EL (cell line): ENCODE measurements around the gene HSFX3.
A peak's percentile ranks its signal among the peaks of the same experiment; 100 is the strongest.
"Not testable (repeated sequence)": the region's sequence is repeated elsewhere in the genome, so short reads cannot be mapped to it uniquely, and the experiment has no call there.

Experiments
- DNase-seq: peaks from one replicate; pipeline ENCODE4 v3.0.0-alpha.2; 2016

The HSFX3 gene

DNA sequence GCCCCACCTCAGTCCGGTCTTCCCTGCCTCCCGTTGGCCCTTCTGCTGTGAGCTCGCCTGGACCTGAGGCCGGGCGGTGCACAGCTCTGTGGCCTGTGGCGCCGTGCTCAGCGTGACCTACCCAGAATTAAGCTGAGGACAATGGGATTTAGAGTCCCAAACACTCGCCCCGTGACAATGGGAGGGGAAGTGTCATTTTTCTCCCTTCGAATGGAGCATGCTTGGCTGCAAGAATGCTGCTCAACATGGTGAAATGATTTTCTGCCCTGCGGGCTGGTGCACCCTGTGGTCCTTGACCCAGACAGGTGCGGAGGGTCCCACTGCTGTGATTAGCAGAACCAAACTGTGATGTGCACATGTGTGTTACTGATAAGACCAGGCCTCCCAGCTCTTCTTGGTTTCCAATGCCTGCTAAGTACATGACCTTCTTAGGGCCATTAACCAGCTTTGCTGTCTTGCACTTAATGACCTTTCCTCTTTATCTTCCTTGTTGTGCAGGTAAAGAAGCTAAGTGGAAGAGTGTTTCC lies 8.1 kb downstream of the HSFX3 start:
- DNase-seq: no peak

DNA sequence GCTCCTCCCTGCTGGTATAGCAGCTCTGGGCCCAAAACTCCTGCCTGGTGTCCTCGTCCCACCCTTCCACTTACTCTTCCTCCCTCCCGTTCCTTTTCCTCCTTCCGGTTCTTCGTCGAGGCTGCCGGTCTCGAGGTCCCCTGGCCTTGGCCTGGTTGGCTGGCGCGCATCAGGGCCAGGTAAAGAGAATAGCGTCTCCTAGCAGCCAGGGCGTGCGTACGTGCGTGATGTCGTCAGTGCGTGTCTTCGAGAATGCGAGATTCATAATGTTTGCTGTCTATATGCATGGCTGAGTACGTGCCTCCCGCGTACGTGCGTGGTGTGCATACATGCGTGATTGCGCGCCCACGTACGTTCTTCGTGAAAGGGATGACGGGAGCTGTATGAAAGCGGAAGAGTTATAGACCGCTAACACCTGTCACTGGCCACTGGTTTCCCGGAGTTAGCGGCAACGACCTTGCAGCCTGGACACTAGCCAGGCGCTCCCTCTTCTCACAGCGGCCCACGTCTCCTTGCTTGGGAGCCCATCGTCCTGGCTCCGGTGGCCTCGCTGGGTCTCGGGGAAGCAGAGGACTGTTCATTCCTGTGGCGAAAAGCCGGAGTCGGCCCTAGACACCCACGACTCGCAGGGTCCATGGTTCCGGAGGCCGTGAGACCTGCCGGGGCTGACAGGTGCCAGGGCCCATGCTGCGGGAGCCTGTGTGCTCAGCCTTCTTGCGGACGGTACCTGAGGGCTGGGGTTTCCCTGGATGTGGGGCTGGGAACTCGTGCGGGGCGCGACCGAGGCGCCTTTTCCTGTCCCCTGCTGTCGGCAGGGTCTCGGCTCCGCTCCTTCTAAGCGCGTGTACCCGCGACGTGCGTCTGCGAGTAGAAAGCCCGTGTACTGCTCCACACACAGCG lies 8.9 kb downstream of the HSFX3 start, which contains the start of gene EOLA1:
Gene EOLA1, plus strand, starts transcription at position 392 of the 900 bp plus-strand sequence. CDS start 4,619 bp downstream, outside the sequence.
- peak; percentile 93 for DNase-seq

DNA sequence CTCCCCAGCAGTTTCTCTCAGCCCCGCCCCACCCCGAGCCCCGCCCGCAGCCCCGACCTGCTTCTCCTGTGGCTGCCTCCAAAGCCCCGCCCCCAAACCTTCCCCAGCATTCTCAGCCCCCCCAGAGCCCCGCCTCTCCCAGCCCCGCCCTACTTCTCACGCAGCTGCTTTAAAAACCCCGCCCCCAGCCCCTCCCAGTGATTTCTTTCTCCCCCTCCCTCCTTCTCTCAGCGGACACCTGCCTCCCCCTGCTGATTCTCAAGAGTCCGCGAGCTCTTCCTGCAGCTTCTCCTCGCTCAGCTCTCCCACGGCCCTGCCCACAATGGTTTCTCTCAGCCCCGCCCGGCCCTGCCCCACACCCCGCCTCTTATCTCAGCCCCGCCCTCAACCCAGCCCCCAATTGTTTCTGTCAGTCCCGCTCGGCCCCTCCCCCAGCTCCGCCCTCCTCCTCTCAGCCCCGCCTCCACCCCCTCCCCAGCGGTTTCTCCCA lies 9.5 kb downstream of the HSFX3 start:
- DNase-seq: peak; percentile 86

DNA sequence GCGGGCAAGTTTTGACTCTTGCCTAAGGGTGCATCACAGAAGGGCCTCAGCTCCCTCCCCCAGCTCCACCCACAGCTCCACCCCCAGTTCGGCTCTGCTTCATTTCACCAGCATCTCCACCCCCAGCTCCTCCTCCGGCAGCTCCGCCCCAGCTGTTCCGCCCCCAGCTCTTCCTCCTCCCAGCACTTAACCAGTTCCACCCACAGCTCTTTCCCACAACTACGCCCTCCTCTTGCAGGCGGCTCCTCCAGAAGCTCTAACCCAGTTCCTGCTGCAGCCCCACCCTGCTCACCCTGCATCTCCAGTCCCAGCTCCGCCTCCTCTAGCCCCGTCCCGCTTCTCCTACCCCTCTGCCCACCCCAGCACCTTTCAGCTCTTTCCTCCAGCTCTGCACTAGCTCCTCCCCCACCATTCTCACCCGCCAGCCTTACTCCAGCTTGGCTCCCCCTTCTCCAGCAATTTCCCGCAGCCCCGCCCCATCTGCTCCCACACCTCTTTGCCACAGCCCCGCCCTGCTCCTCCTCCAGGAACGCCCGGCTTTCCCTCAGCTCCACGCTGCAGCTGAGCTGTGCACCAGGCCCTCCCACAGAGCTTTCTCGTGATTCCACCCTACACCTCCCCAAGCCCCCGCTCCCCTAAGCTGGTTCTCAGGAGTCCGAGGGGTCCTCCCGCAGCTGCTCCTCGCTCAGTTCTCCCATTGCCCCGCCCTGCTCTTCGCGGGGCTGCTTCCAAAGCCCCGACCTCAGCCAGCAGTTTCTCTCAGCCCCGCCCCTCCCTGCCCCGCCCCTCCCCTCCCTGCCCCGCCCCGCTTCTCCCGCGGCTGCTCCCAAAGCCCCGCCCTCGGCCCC lies 10.2 kb downstream of the HSFX3 start:
- peak; percentile 92 for DNase-seq

DNA sequence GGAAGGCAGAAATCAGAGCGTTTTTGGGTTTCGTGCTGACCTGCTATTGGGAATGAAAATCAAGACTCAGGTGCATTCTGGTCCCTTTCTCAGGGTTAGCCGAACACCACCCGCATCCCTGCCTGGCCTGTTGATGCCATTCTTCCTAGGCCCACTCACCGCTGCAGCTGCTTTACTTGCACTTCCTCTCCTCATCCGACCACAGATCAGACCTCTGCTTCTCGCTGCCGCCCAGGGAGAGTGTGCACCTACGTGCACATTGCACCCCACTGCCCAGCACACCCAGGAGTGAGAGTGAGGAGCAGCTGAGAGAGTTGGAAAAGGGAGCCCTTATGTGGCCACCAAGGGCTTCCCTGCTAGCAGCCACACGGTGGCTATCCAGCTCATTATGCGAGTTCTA lies 12.2 kb downstream of the HSFX3 start:
- DNase-seq: not testable (repeated sequence)

DNA sequence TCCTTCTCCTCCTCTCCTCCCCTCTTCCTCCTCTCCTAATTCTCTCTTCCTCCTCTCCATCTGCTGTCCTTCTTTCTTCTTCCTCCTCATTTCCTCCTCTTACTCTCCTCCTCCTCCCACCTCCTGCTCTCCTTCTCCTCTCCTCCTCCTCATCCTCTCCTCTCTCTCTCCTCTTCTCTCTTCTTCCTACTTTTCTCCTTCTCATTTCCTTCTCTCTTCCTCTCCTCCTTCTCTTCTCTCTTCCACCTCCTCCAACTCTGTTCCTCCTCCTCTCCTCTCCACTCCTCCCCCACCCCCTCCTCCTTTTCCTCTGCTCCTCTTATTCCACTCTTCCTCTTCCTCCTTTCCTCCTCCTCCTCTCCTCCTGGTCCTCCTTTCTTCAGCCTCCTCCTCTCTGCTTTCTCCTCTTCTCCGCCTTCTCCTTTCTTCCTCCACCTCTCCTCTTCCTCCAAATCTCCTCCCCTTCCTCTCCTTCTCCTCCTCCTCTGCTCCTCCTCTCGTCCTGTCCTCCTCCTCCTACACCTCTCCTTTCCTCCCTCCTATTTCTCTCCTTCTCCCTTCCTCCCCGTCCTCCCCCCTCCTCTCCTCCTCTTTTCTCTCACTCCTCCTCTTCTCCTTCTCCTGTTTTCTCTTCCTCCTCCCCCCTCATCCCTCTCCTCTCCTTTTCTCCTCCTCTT lies 14.7 kb downstream of the HSFX3 start:
- DNase-seq: not testable (repeated sequence)

DNA sequence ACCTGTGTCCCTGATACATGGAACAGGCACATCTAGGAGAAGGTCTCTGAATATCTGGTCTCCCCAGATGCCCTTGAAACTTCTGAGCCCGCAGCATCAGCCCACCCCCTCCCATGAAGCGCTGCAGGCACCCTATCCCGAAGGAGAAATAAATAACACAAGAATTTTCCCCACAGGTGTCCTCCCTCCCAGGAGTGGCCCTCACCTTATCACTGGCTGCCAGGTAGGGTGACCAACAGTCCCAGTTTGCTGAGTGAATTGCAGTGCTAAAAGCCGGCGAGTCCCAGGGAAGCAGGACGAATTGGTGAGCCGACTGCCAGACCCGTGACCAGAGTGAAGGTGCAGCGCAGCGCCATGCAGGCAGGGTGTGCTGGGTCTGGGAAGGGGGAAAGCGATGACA lies 15.7 kb downstream of the HSFX3 start:
- not testable (repeated sequence) for DNase-seq

DNA sequence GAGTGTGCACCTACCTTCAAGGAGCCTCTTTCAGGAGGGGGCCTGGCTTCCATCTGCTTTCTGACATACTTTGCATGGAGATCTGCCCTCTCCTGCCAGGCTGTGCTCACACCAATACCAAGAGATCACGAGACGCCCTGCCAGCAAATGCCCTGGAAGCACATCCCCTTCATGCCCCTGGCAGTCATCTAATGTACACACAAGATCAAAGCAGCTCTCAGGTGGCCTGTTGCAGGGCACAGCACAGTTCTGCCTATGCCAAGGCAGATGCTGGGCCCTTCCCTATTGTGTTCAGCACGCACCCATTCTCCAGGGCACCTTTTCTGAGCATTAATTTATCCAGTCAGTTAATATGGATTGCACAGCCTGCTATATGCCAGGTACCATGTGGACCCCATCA lies 16.9 kb downstream of the HSFX3 start:
- not testable (repeated sequence) for DNase-seq

DNA sequence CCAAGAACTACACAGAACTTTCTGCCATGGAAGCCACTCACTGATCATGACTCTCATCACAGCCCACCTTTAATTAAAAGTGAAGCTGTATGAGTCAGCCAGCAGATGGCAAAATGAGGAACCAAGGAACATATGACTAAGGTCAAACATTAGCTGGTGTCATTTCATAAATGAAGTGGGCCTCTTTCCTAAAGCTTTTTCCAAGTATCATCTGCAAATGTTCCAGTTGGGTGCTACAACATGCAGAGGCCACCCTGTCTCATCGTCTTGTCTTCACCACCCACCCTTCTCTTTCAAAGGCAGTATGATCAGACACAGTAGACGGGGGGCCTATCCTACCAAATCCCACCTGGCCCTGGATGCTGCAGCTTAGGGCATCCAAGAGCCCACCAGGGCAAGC lies 18.1 kb downstream of the HSFX3 start:
- DNase-seq: no peak

DNA sequence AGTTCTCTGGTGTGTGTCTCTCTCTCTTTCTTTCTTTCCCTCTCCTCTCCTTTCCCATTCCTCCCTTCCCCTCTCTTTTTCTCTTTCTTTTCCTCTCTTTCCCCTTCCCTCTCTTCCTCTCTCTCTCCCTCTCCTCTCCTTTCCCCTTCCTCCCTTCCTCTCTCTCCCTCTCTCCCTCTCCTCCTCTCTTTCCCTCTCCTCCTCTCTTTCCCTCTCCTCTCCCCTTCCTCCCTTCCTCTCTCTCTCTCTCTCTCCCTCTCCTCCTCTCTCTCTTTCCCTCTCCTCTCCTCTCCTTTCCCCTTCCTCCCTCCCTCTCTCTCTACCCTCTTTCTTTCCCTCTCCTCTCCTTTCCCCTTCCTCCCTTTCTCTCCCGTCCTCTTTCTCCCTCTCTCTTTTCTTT lies 21.3 kb downstream of the HSFX3 start:
- no peak for DNase-seq

DNA sequence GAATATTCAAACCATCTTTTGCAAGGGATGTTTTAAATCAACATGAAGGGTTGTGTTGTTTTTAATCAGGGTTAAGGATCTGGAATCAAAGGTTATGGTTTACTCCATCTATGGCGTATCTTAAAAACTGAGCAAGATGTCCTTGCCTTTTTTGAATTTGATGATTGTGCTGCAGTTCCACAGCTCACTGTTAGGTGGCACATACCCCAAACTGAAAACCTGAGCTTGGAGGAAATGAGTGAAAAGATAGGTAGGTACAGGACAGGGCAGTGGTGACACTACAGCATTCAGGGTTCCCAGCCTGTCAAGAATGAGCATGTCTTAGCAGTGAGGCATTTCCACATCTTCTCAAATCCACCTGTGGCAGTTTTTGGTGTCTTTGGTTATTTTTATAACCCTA lies 22.0 kb downstream of the HSFX3 start:
- DNase-seq: peak; percentile 15

DNA sequence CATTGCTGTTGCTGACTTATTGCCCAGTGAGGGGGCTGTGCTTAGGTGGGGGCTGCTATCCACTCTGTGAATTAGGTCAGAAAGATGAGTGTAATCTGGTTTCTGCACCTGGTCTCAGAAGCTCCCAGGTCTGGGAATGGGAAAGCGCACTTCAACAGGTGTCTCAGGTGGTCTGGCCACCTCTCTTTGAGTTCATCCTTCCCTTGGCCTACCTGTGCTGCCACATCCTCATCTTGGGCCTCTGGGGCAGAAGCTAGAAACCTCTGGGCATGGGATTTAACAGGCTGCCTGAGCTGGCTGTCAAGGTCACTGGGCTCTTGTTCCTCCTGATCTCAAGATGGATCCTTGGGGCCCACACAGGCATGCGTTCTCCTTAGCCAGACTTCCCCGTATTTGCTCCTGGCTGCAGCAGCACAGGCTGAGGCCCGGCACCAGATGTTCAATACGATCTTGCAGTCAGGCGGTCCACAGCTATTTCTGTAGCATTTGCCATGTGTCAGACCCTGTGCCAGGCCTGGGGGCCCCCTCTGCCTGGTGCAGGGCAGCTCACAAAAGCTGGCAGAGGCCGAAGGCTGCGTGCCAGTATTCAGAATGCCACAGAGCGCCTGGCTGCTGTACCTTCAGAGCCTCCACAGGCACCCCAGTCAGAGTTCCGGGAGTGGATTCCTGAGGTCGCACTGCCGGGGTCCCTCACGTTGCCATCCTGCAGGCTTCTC lies 23.2 kb downstream of the HSFX3 start:
- not testable (repeated sequence) for DNase-seq

DNA sequence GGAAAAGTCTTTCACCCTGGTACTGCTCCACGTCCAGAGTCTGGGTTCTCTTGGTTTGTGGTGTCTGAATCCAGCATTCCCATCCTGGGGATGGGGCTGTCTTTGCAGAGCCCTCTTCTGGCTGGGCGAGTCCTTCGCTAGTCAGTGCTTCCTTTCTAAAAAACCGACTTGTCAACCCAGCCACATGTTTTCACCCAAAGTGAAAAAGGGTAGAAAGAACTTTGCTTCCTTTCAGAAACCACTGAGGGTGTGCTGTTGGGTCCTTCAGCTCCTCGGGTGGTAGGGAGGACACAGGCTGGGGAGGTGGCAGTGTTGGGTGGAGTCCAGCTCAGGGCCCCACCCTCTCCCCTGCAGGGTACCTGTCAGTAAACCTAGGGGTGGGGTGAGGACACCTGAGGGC lies 23.8 kb downstream of the HSFX3 start:
- DNase-seq: not testable (repeated sequence)

DNA sequence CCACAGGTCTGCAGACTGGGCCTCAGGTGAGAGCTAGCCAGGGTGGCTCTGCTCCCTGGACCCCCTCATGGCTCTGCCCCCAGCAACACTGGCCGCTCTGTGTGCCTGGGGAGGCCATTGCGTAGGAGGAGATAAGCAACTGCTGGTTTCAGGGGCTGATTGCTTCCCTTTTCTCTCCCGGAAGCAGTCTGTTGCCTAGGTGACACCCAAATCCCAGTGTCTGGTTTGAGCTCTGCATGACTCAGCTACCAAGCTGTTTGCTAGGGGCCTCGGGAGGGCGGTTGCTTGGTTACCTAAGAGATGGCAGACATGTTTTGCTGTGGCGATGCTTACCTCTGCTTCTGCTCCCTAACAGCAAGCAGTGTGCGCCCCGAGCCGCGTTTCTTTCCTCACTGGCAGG lies 24.3 kb downstream of the HSFX3 start:
- DNase-seq: peak; percentile 68

DNA sequence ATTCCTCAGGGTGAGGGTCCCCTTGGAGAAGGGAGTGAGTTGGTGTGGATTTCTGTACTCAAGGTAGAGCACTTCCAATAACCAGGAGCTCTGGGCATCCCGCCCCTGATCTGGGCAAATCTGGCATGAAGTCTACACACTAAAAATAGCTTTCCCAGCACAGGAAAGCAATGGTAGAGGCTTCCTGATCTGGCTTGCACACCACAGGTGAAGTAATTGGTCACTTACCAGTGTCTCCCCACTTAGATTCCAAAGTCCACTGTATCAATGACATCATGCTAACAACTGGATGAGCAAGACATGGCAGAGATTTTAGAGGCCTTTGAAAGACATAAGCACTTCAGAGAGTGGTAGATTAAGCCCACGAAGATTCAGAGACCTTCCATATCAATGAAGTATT lies 26.8 kb downstream of the HSFX3 start:
- DNase-seq: no peak

DNA sequence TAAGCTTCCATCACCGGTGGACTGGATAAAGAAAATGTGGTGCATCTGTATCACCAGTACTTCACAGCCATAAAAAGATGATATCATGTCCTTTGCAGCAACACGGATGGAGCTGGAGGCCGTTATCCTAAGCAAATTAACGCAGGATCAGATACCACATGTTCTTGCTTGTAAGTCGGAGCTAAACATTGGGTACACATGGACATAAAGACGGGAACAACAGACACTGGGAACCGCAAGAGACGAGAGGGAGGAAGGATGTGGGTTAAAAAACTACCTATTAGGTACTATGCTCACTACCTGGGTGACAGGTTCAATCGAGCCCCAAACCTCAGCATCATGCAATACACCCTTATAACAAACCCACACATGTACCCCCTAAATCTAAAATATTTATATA lies 28.3 kb downstream of the HSFX3 start:
- DNase-seq: no peak

DNA sequence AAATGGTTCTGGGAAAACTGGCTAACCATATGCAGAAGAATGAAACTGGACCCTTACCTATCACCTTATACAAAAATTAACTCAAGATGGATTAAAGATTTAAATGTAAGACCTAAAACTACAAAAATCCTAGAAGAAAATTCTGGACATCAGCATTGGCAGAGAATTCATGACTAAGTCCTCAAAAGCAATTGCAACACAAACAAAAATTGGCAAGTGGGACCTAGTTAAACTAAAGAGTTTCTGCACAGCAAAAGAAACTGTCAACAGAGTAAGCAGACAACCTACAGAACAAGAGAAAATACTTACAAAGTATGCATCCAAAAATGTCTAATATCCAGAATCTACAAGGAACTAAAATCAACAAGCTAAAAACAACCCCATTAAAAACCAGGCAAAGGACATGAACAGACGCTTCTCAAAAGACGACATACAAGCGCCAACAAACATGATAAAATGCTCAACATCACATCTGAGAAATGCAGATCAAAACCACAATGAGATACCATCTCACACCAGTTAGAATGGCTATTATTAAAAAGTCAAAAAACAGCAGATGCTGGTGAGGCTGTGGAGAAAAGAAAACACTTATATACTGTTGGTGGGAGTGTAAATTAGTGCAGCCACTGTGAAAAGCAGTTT lies 29.0 kb downstream of the HSFX3 start:
- not testable (repeated sequence) for DNase-seq

DNA sequence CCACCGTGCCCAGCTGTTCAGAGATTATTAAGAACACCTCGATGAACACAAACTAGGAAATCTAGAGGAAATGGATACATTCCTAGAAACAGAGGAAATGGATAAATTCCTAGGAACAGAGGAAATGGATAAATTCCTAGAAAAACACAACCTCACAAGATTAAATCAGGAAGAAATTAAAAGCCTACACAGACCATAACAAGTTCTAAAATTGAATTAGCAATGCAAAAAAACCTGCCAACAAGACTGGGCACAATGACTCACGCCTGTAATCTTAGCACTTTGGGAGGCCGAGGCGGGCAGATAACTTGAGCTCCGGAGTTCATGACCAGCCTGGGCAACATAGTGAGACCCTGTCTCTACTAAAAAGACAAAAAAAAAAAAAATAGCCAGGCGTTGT lies 31.5 kb downstream of the HSFX3 start:
- DNase-seq: no peak

DNA sequence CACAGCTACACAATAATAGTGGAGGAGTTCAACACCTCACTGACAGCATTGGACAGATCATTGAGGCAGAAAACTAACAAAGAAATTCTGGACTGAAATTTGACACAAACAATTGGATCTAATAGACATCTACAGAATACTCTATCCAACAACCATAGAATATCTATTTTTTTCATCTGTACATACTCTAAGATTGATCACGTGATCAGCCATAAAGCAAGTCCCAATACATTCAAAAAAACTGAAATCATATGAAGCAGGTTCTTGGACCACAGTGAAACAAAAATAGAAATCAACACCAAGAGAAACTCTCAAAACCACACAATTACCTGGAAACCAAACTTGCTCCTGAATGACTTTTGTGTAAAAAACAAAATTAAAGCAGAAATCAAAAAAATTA lies 32.4 kb downstream of the HSFX3 start:
- DNase-seq: no peak

DNA sequence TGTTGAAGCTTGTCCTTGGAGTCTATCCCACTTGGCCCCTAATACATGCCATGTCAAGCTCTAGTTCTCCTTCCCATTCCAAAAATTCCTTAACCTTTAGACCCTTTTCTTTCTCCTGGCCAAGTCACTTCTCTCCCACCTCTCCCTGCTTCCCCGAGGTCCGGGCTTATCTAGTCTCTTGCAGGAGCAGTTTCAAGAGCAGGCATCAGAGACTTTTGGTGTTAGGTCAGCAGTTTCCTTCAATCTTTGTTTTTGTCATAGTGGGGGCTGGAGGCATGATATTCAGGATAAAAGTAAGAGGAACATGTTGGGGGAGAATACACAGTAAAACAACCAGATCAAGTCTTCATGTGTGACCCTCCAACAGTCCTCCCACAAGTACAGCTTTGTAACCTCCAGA lies 33.1 kb downstream of the HSFX3 start:
- DNase-seq: no peak

DNA sequence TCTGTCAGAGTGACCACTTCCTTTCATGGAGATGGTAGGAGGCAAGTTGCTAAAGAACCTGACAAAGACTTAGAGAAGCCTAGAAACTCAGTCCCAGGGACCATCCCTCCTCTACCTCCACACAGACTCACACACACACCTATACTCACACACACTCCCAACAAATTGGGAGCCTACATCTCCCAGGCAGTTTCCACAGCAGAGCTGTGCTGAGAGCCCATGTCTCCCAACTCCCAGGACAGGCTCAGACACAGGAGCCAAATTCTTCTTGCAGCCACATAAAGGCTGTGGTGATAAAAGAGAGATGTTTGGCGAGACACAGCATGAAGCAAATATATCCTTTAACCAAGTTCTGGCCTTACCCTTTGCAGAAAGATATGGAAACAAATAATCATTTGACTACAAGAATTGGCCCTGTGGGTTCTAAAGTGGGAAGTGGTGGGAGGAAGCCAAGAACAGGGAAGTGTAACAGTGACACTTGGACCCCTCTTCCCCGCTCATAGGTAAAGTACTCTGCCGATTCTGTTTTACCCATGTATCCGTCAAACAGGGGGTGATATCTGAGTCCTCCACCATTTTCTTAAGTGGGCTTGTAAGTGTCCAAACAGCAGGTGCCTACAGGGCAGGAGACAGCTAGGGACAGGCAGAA lies 33.6 kb downstream of the HSFX3 start:
- DNase-seq: no peak
